ENCODE data around the gene ADAMTSL4. TPM values are rescaled to one million over a fixed set of nuclear protein-coding genes. Genes with fewer than 3 reads are reported as not detected.

The ADAMTSL4 gene
- polyA plus RNA-seq (2013, experiment 1 of 2) = 1.8 TPM
- polyA plus RNA-seq (2013, experiment 2 of 2) = 2.3 TPM

DNA sequence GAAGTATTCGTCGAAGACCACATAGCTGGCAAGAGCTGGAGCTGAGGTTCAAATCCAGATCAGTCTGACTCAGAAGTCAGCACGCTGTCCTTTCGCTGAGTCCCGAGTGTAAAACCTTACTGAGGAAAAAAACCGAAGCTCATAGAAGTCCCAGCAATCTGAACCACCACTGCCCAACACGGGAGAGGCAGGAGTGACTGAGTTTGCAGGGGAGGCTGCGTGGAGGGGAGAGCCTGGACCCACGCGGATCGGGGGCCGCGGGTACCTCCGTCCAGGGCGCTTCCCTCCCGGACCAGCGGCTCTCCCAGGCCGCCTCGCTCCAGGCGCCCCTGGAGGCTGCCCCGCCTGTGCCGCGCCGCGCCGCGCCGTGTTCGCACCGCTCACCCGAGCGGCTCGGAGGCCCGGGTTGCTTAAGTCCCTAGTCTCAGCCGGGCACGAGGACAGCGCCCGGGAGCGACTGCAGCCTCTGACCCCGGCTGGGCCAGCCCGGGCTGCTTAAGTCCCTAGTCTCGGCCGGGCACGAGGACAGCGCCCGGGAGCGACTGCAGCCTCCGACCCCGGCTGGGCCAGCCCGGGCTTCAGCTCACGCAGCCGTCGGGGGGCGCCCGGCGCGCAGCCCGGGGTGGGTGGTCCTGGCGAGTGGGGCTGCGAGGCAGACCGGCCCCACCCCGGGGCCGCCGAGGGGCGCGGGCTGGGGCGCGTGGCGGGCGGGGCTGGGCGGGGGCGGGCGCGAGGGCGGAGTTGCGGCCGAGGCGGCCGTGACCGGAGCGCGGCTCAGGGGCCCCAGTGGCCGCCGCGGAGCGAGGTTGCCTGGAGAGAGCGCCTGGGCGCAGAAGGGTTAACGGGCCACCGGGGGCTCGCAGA lies at the start of gene ADAMTSL4:
Gene ADAMTSL4 (plus strand): TSS at position 777 of the 864 bp plus-strand sequence. CDS start 2,881 bp downstream, outside the sequence.
- peak within 1 kb of the TSS; percentile 80 for H3K23ac ChIP-seq (ENCODE audit: low read length)
- no peaks in the 10 kb centered on the region for H3K36me3 ChIP-seq (ENCODE audit: control insufficient read depth, insufficient read depth, low read length)
- no peak within 1 kb of the TSS for H4K8ac ChIP-seq (ENCODE audit: low read depth, low read length)
- no peaks in the 10 kb centered on the region for H3K79me1 ChIP-seq (ENCODE audit: low read length)
- no peak within 1 kb of the TSS for H2BK120ac ChIP-seq (ENCODE audit: low read depth, low read length)
- H3K27ac ChIP-seq (ENCODE audit: low read depth, low read length) = peak within 1 kb of the TSS; percentile 52
- no peak within 1 kb of the TSS for H3K4ac ChIP-seq (ENCODE audit: low read depth, low read length)
- no CpG with 5 or more reads among the region's 91 CpGs for WGBS (ENCODE audit: extremely low coverage, insufficient coverage, low lambda C conversion rate)
- no peak within 1 kb of the TSS for H4K5ac ChIP-seq (ENCODE audit: low read length)
- H2AK5ac ChIP-seq (ENCODE audit: low read length) = no peak within 1 kb of the TSS
- peak within 1 kb of the TSS; percentile 76 for H3K9ac ChIP-seq (ENCODE audit: low read length)
- H3K4me1 ChIP-seq (ENCODE audit: control insufficient read depth, low read depth, low read length) = no peaks in the 10 kb centered on the region
- H2BK5ac ChIP-seq (ENCODE audit: low read length) = no peak within 1 kb of the TSS
- H3K79me2 ChIP-seq (ENCODE audit: control insufficient read depth, insufficient read depth, low read length) = no peaks in the 10 kb centered on the region
- peak; percentile 88 for DNase-seq
- peak within 1 kb of the TSS; percentile 29 for H3K18ac ChIP-seq (ENCODE audit: low read length)
- H2BK15ac ChIP-seq (replicated peaks; ENCODE audit: low read depth) = no peak within 1 kb of the TSS
- H3K4me3 ChIP-seq (ENCODE audit: low read length) = no peak within 1 kb of the TSS
- H3K27me3 ChIP-seq (ENCODE audit: insufficient read depth, low read length, poor library complexity) = no peaks in the 10 kb centered on the region
- peak within 1 kb of the TSS; percentile 89 for H3K4me2 ChIP-seq (ENCODE audit: low read length)
- peak within 1 kb of the TSS; percentile 88 for H3K56ac ChIP-seq (ENCODE audit: low read length)

- WGBS (ENCODE audit: extremely low coverage, insufficient coverage, low lambda C conversion rate) = no CpG with 5 or more reads among the region's 6 CpGs
Observed at GRCh38 chr1:150505431-150505830, 43.8 kb upstream of the ADAMTSL4 start.

GRCh38 chr1:150507912-150508864 lies 41.0 kb upstream of the ADAMTSL4 start, which contains the start of gene ECM1:
TSS of gene ECM1 (plus strand) at chr1:150508109. CDS start at chr1:150508210, 101 bp downstream.
- no peak within 1 kb of the TSS for H3K23ac ChIP-seq (ENCODE audit: low read length)
- peaks cover 2% of the 10 kb centered on the region for H3K36me3 ChIP-seq (ENCODE audit: control insufficient read depth, insufficient read depth, low read length)
- H3K4ac ChIP-seq (ENCODE audit: low read depth, low read length) = no peak within 1 kb of the TSS
- H3K79me1 ChIP-seq (ENCODE audit: low read length) = no peaks in the 10 kb centered on the region
- H3K27ac ChIP-seq (ENCODE audit: low read depth, low read length) = no peak within 1 kb of the TSS
- H3K4me2 ChIP-seq (ENCODE audit: low read length) = no peak within 1 kb of the TSS
- no peak within 1 kb of the TSS for H2BK5ac ChIP-seq (ENCODE audit: low read length)
- no peak within 1 kb of the TSS for H4K5ac ChIP-seq (ENCODE audit: low read length)
- no CpG with 5 or more reads among the region's 7 CpGs for WGBS (ENCODE audit: extremely low coverage, insufficient coverage, low lambda C conversion rate)
- no peaks in the 10 kb centered on the region for H3K79me2 ChIP-seq (ENCODE audit: control insufficient read depth, insufficient read depth, low read length)
- H3K4me3 ChIP-seq (ENCODE audit: low read length) = no peak within 1 kb of the TSS
- H3K9ac ChIP-seq (ENCODE audit: low read length) = peak within 1 kb of the TSS; percentile 20
- H3K4me1 ChIP-seq (ENCODE audit: control insufficient read depth, low read depth, low read length) = no peaks in the 10 kb centered on the region
- no peaks in the 10 kb centered on the region for H3K27me3 ChIP-seq (ENCODE audit: insufficient read depth, low read length, poor library complexity)
- H3K18ac ChIP-seq (ENCODE audit: low read length) = no peak within 1 kb of the TSS
- peak; percentile 82 for DNase-seq
- no peak within 1 kb of the TSS for H2BK120ac ChIP-seq (ENCODE audit: low read depth, low read length)
- no peak within 1 kb of the TSS for H4K8ac ChIP-seq (ENCODE audit: low read depth, low read length)
- H2AK5ac ChIP-seq (ENCODE audit: low read length) = no peak within 1 kb of the TSS
- H3K56ac ChIP-seq (ENCODE audit: low read length) = peak within 1 kb of the TSS; percentile 31
- no peak within 1 kb of the TSS for H2BK15ac ChIP-seq (replicated peaks; ENCODE audit: low read depth)

More at GRCh38 chr1:150505431-150505830, 43.8 kb upstream of the ADAMTSL4 start:
- Histone ChIP-seq H3K9ac (ENCODE audit: low read length) (no peak overlapping the region), H3K4me3 (ENCODE audit: low read length) (no peak overlapping the region), H3K27ac (ENCODE audit: low read depth, low read length) (no peak overlapping the region), H3K27me3 (ENCODE audit: insufficient read depth, low read length, poor library complexity) (no peaks in the 10 kb centered on the region), H3K79me1 (ENCODE audit: low read length) (no peaks in the 10 kb centered on the region), H3K23ac (ENCODE audit: low read length) (no peak overlapping the region), H3K79me2 (ENCODE audit: control insufficient read depth, insufficient read depth, low read length) (no peaks in the 10 kb centered on the region), H2BK15ac (replicated peaks; ENCODE audit: low read depth) (no peak overlapping the region), H3K56ac (ENCODE audit: low read length) (no peak overlapping the region), H3K4ac (ENCODE audit: low read depth, low read length) (no peak overlapping the region), H2AK5ac (ENCODE audit: low read length) (no peak overlapping the region), H2BK5ac (ENCODE audit: low read length) (no peak overlapping the region), H3K18ac (ENCODE audit: low read length) (no peak overlapping the region), H3K36me3 (ENCODE audit: control insufficient read depth, insufficient read depth, low read length) (peaks cover 2% of the 10 kb centered on the region), H4K8ac (ENCODE audit: low read depth, low read length) (no peak overlapping the region), H4K5ac (ENCODE audit: low read length) (no peak overlapping the region), H2BK120ac (ENCODE audit: low read depth, low read length) (no peak overlapping the region), H3K4me2 (ENCODE audit: low read length) (no peak overlapping the region), H3K4me1 (ENCODE audit: control insufficient read depth, low read depth, low read length) (no peaks in the 10 kb centered on the region)
- DNase-seq = no peak

- Histone ChIP-seq H3K23ac (ENCODE audit: low read length) (no peak overlapping the region), H3K4me2 (ENCODE audit: low read length) (no peak overlapping the region), H3K4me1 (ENCODE audit: control insufficient read depth, low read depth, low read length) (no peaks in the 10 kb centered on the region), H4K5ac (ENCODE audit: low read length) (no peak overlapping the region), H2BK5ac (ENCODE audit: low read length) (no peak overlapping the region), H2BK15ac (replicated peaks; ENCODE audit: low read depth) (no peak overlapping the region), H3K56ac (ENCODE audit: low read length) (no peak overlapping the region), H4K8ac (ENCODE audit: low read depth, low read length) (no peak overlapping the region), H3K18ac (ENCODE audit: low read length) (no peak overlapping the region), H2AK5ac (ENCODE audit: low read length) (no peak overlapping the region), H3K27me3 (ENCODE audit: insufficient read depth, low read length, poor library complexity) (no peaks in the 10 kb centered on the region), H3K27ac (ENCODE audit: low read depth, low read length) (no peak overlapping the region), H3K36me3 (ENCODE audit: control insufficient read depth, insufficient read depth, low read length) (peaks cover 2% of the 10 kb centered on the region), H3K4me3 (ENCODE audit: low read length) (no peak overlapping the region), H3K4ac (ENCODE audit: low read depth, low read length) (no peak overlapping the region), H3K79me2 (ENCODE audit: control insufficient read depth, insufficient read depth, low read length) (no peaks in the 10 kb centered on the region), H3K79me1 (ENCODE audit: low read length) (no peaks in the 10 kb centered on the region), H2BK120ac (ENCODE audit: low read depth, low read length) (no peak overlapping the region), H3K9ac (ENCODE audit: low read length) (no peak overlapping the region)
- no CpG with 5 or more reads among the region's 4 CpGs for WGBS (ENCODE audit: extremely low coverage, insufficient coverage, low lambda C conversion rate)
- no peak for DNase-seq
Observed at GRCh38 chr1:150508982-150509381, 40.2 kb upstream of the ADAMTSL4 start.

GRCh38 chr1:150511551-150511950 lies 37.7 kb upstream of the ADAMTSL4 start:
- H3K79me1 ChIP-seq (ENCODE audit: low read length) = no peaks in the 10 kb centered on the region
- no CpG with 5 or more reads among the region's 12 CpGs for WGBS (ENCODE audit: extremely low coverage, insufficient coverage, low lambda C conversion rate)

More at GRCh38 chr1:150511551-150511950, 37.7 kb upstream of the ADAMTSL4 start:
- H3K79me2 ChIP-seq (ENCODE audit: control insufficient read depth, insufficient read depth, low read length) = no peaks in the 10 kb centered on the region
- H3K36me3 ChIP-seq (ENCODE audit: control insufficient read depth, insufficient read depth, low read length) = no peaks in the 10 kb centered on the region
- no peak overlapping the region for H3K18ac ChIP-seq (ENCODE audit: low read length)
- H3K4me2 ChIP-seq (ENCODE audit: low read length) = no peak overlapping the region
- no peak overlapping the region for H2BK120ac ChIP-seq (ENCODE audit: low read depth, low read length)
- H3K56ac ChIP-seq (ENCODE audit: low read length) = no peak overlapping the region
- no peak overlapping the region for H2AK5ac ChIP-seq (ENCODE audit: low read length)
- H3K27ac ChIP-seq (ENCODE audit: low read depth, low read length) = no peak overlapping the region
- no peak overlapping the region for H3K4ac ChIP-seq (ENCODE audit: low read depth, low read length)
- no peak overlapping the region for H4K5ac ChIP-seq (ENCODE audit: low read length)
- DNase-seq = no peak
- no peak overlapping the region for H2BK15ac ChIP-seq (replicated peaks; ENCODE audit: low read depth)
- H2BK5ac ChIP-seq (ENCODE audit: low read length) = no peak overlapping the region
- no peaks in the 10 kb centered on the region for H3K4me1 ChIP-seq (ENCODE audit: control insufficient read depth, low read depth, low read length)
- no peaks in the 10 kb centered on the region for H3K27me3 ChIP-seq (ENCODE audit: insufficient read depth, low read length, poor library complexity)
- H3K23ac ChIP-seq (ENCODE audit: low read length) = no peak overlapping the region
- no peak overlapping the region for H3K9ac ChIP-seq (ENCODE audit: low read length)
- H4K8ac ChIP-seq (ENCODE audit: low read depth, low read length) = no peak overlapping the region
- H3K4me3 ChIP-seq (ENCODE audit: low read length) = no peak overlapping the region
